HG03521 (cell line): Measurements from ENCODE around the gene CDK16.
A peak's percentile ranks its signal among the peaks of the same experiment; 100 is the strongest.

Source experiments
- ATAC-seq: cut with Tn5 transposase; IDR thresholded peaks from one replicate; pipeline ENCODE4 v1.9.1; 2021; ENCODE audit warnings: mild to moderate bottlenecking, moderate library complexity; ENCODE audit not compliant: unreplicated experiment

The CDK16 gene

DNA sequence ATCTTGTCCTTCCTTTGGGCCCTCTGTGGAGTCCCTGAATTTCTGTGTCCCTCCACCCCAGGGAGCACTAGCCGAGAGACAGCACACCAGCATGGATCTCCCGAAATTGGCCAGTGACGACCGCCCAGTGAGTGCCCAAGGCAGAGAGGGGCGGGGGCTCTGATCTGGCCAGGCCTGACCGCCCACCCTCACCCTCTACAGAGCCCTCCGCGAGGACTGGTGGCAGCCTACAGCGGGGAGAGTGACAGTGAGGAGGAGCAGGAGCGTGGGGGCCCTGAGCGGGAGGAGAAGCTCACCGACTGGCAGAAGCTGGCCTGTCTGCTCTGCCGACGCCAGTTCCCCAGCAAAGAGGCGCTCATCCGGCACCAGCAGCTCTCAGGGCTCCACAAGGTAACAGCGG, 33.2 kb upstream of the CDK16 start:
- no peak for ATAC-seq

DNA sequence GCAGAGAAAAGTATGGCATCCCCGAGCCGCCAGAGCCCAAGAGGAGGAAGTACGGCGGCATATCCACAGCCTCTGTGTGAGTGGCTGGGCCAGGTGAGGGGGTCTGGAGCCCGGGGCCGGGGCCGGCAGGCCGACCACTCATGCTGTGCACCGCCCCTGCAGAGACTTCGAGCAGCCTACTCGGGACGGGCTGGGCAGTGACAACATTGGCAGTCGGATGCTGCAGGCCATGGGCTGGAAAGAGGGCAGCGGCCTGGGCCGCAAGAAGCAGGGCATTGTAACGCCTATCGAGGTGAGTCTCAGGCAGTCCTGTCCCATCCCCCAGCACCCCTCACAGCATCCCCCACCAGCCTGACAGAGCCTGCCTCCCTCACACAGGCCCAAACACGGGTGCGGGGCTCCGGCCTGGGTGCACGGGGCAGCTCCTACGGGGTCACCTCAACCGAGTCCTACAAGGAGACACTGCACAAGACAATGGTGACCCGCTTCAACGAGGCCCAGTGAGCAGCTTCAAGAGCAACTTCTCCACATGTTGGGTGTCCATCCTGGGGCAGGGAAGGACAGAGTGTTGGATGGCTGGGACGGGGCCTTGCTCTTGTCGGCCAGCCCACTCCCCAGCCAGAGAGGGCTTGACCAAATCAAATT, 32.3 kb upstream of the CDK16 start:
- no peak for ATAC-seq

DNA sequence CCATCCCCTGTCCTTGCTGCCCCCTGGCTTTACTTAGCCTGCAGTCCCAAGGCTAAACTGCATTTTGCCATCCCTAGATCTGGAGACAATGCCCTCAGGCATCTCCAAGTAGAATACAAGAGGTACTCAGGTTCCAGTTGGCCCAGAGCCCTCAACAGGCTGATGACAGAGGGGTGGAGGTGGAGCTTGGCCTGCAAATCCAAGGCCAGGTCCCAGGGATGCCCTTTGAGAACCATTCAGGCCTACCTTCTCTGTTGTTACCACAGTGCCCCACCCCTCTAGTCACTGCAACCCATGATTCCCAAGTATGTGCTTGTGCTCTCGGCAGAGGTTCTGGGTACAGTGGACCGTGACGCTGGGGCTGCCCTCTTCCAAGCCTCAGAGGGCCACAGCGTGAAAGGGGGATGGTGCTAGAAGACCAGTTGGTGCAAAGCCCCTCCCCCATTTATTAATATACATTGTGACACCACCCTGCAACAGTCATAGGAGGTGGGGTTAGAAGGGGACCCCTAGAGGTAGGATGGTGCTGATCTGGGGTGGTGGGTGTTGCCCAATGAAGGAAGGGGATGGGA, 31.3 kb upstream of the CDK16 start:
- no peak for ATAC-seq

DNA sequence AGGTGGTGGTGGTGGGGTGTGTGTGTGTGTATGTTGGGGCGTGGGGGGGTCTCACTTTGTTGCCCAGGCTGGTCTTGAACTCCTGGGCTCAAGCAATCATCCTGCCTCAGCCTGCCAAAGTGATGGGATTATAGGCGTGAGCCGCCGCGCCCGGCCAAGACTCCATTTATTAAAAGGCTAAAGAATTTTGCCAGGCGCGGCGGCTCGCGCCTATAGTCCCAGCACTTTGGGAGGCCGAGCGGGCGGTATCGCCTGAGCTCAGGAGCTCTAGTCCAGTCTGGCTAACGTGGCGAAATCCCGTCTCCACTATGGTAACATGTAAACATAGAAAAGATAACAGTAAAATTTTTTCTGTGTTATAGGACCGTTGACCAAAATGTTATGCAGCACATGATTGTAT, 28.6 kb upstream of the CDK16 start:
- no peak for ATAC-seq

DNA sequence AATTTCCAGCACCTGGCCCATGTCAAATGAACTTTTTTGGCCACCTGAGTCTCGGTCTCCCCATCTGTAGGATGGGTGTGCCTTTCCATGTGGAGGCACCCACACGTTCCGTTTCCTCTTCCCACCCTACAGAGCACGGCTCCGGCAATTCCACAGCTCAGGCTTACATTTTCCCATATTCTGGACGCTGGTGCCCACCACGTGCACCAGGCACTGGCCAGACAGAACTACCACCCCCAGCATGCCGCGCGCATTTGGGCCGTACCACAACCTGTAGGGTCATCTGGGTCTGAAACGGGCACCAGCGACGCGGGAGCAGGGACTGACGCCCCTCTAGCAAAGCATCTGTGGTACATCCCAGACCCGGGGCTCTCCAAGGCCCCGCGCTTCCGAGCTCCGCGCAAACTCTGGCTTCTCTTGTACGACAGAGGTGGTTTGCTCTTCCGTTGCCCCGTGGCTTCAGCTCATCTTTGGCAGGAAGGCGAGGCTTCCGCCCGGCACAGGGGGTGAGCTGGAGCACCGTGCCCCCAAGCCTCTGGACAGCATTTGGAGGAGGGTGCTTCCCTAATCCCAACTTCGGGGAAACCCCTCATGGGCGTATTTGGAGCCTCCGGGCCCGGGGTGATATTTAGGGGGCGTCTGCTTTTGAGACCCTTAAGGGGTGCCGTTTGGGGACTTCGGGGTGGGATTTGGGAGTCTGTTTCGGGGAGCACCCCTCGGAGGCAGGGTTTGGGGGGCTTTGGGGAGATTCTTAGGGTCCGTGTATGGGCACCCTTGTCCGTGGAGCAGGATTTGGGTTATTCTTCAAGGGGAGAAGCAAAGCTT, 27.8 kb upstream of the CDK16 start:
- peak; percentile 65 for ATAC-seq

DNA sequence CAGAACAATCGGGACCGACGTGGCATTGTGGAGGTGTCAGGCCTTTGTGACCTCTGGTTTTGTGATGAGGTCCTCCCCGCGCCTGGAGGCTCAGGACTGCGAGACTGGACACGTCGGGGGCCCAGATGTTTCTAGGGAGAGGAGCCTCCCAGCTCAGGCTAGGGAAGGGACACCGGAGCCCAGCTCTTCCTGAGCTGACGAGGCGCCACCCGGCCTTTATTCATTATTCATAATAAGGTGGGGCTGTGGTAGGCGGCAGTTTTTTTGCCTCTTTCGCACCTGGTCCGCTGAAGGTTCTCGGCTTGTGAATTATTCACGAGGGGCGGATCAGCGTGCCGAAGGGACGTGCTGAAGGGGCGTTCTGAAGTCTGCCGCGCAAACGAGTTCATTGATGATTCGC, 27.1 kb upstream of the CDK16 start:
- ATAC-seq: no peak

DNA sequence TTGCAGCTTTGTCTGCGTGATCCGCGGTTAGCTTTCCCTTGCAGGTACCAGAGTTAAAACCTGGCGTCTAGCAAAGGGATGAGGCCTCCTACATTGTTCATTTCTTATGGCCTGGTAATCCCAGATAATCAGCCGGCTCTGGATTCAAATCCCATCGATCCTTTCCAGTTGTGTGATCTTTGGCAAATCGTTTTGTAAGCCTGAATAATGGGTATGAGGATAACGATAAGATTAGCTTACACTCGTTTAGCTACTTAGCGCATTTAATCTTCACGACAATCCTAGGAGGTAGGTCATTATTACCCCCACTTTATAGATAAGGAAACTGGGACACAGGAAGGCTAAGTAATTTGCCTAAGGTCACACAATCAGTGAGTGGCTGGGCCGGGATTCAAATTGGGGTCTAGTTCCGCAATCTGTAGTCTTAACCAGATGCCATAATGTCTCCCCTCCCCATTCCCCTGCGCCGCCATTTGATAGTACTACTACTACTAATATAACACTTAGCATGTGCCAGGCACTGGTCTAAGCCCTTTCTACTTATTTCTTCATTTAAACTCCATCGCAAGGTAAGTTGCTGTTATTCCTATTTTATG, 26.6 kb upstream of the CDK16 start:
- ATAC-seq: no peak

DNA sequence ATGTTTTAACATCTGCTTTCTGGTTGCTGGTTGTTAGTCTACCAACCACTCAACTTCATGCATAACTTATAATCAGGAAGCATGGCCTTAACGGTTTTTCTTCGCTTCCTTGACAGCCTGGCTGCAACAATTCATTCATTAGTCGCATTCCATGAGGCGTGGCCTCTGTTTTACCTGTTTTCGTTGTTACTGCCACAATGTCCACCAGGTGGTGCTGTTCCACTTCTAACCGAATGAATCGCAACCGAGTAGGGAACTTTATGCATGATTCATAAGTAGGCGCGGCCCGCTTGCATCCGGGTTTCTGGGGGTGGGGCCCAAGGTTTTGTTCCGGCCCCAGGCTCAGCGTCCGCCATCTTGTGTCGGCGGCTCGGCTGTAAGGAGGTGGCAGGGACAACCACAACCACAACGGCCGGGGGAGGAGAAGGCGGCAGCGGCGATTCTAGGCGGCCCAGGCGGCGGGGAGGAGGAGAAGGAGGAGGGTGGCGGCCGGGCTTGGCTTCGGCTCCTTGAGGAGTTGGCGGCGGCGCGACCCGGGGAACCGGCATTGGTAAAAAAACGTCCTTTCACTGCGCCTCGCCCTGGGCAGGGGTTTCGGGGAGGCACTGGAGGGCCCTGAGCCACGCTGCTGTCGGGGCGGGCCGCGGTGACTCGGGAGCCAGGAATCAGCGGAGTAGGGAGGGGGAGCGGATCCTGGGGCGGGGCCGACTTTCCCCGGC, 24.8 kb upstream of the CDK16 start, which contains the start of gene UBA1:
UBA1 (plus strand) TSS at position 355 of the 719 bp plus-strand sequence. CDS start 4,974 bp downstream, outside the sequence.
- ATAC-seq: peak; percentile 64

DNA sequence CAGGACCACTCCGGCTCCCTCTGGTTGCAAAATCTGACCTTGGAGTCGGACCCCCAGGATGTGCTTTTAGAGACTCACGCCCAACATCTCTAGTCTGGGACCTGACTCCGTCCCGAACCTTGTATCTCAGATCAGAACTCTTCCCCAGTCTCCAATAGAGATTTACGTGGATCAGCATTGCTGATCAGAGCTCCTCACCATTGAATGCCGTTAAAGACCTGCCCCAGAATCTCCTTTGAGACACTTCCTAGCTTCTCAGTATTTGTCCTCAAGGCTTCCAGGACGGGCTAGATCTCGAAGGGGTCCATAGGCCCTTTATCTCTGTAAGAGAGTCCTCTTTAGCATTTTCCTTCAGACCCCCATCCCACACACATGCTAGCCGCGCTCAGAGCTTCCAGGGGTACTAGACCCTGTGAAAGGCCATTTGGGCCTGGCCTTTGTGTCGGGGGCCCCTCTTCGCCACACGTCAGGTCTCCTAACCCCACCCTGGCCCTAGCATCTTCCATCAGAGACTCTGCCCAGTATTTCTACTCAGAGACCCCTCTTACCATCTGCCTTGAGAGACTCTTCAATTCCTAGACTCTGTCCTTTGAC, 24.2 kb upstream of the CDK16 start:
- no peak for ATAC-seq

DNA sequence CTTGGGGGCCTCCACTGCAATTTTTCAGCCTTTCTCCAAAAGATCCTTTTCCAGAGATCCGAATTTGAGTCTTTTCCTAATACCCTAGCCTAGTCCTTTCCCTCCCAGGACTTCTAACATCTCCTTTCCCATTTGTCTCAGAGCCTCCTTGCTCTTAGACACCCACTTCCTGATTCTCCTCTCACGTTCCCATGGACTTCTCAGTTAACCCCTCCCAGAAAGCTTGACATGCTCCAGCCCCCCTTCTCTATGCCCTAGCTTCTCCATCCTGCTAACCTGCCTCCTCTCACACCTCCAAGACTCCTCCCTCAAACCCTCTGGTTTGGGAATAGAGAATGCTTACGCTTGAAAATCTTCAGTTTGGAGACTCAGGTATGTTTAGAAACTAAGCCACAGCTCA, 22.4 kb upstream of the CDK16 start:
- ATAC-seq: no peak

DNA sequence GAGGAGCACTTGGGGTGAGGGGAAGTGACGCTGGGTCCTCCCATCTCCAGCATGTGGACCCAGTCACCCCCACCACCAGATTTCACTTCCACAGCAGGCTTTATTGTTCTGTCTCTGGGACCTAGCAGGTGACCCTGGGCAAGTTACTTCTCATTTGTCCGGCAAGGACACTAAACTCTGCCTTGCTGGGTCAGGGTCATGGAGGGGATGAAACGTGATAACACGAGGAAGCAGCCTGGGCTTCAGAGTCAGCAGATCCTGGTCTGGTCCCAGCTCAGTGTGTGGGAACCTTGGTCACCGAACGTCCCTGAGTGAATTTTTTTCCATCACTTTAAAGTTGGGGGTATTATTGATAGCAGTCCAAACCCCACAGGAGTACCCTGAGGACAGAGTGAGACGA, 21.0 kb upstream of the CDK16 start:
- no peak for ATAC-seq

DNA sequence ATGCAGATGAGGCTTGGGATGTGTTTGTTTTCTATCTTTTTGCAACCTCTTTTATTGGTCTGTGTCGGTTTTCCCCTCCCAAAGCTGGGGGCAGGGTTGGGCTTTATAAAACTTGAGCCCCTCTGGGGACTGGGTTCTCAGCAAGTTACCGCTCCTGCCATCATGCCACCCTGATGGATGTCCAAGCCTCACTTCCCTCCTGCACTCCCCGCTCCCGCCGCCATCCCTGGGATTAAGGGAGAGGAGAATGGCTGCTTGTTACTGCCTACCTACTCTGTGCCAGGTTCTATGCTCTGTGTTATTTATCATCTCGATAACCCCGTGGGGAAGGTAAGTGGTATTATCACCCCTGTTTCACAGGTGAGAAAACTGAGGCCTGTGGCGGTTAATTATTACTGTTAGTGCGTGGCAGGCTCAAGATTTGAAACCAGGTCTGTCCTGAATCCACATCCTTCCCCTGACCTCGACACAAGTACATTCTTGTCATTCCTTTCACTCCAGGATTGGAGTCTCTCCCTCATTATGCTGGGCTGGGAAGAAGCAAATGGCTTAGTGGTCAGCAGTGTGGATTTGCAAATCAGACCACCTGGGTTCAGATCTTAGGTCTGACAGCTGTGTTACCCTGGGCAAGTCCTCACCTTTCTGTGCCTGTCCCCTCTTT, 20.3 kb upstream of the CDK16 start:
- no peak for ATAC-seq

DNA sequence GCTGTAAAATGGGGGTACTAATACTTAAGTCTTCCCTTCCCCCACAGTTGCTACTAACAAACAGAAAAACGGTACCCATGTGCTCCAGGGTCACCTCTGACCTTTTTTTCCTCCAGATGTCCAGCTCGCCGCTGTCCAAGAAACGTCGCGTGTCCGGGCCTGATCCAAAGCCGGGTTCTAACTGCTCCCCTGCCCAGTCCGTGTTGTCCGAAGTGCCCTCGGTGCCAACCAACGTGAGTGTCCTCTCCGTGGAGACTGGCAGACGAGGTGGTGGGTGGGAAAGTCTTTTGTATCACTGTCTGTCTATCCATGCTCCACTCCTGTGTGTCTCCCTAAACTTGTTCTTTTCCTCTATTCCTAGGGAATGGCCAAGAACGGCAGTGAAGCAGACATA, 19.8 kb upstream of the CDK16 start:
- no peak for ATAC-seq

DNA sequence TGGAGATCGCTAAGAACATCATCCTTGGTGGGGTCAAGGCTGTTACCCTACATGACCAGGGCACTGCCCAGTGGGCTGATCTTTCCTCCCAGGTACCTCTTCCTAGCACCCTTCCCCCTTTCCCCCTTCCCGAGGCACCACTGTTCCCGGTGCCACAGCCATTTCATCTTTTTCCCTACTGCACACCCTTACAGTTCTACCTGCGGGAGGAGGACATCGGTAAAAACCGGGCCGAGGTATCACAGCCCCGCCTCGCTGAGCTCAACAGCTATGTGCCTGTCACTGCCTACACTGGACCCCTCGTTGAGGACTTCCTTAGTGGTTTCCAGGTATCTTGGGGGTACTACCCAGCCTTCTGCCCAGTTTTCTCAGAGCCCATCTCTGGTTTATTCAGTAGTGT, 19.2 kb upstream of the CDK16 start:
- ATAC-seq: no peak

DNA sequence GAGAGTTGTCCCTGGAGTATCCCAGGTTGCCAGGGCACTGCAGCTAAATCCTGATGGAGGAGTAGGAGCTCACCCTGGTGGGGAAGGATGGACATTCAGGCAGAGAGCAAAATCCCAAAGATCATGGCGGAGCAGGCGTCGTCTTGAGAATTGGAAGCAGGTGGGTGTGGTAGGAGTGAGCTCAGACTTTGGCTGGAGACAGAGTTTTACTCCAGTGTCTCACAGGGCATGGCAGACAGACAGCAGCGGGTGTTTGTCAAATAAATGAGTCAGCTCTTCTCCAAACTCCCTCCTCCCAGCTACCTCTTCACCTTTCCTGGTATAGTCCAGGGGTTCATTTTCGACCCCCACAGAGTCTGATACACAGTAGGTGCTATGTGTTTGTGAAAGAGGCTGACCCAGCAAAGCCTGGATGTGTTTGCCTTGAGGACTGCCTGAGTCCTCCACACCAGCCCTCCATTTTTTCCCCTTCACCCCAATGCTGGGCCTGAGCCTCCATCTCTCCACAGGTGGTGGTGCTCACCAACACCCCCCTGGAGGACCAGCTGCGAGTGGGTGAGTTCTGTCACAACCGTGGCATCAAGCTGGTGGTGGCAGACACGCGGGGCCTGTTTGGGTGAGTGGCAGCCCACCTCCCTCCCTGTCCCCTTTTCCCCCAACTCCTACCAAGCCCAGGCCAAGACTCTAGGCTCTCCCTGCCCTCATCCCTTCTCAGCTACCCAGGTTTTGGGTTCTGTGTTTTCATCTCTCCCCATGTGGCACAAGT, 17.9 kb upstream of the CDK16 start:
- ATAC-seq: no peak

DNA sequence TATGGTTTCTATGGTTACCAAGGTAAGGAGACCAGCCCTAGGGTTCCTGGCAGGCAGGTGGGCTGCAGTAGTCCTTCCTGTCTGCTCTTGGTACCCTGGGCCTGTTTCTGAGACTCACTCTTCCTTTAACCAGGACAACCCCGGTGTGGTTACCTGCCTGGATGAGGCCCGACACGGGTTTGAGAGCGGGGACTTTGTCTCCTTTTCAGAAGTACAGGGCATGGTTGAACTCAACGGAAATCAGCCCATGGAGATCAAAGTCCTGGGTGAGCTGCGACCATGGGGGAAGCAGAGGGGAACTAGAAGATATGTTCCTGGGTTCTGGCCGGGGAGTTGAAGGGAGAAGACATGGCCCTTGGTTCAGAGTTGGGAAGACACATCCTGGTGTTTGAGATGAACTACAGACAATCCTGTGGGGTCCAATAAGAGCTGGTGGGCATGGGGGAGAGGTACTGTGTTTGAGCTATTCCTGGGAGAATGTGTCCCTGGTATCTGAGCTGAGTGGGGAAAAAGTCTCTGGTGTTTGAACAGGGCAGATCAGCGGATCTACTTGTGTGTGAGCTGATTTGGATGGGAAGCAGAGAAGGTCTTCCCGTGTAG, 17.0 kb upstream of the CDK16 start:
- no peak for ATAC-seq

DNA sequence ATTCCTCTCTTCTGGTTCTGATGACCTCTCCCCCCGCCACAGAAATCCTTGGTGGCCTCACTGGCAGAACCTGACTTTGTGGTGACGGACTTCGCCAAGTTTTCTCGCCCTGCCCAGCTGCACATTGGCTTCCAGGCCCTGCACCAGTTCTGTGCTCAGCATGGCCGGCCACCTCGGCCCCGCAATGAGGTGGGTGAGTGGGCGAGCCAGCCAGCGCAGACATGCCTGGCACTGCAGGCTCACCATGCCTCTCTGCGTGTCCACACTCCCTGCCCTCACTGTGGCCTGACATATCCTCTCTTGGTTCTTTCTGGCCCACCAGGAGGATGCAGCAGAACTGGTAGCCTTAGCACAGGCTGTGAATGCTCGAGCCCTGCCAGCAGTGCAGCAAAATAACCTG, 16.2 kb upstream of the CDK16 start:
- ATAC-seq: no peak

DNA sequence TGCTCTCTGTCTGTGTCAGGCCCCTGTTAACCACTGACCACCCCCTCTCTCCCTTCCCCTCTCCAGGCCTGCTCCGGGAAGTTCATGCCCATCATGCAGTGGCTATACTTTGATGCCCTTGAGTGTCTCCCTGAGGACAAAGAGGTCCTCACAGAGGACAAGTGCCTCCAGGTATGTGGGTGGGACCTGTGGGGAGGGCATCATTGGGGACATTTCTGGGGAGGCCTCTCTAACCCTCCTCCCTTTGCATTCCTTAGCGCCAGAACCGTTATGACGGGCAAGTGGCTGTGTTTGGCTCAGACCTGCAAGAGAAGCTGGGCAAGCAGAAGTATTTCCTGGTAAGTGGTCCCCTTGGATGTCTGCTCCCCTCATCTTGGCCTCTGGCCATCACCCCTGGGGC, 15.6 kb upstream of the CDK16 start:
- ATAC-seq: no peak

DNA sequence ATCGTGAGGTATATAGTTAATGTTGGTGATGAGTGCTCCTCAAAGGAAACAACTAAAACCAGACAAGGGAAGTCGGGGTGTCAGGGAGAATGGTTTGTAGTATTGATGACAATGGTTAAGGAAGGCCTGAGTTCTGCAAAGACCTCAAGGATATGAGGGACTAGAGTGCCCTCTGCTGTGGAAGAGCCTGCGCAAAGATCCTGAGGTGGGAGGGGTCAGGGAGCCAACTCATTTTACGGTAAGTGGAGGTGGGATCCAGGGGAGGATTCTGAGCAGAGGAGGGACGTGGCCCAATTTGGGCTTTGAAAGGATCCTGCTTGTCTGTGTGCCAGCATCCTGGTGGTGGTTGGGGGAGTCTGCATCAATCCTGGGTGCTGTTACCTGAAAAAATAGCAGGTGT, 13.5 kb upstream of the CDK16 start:
- ATAC-seq: no peak
